Kidney tubule cell (primary cell): ENCODE data around the gene GIGYF2.
"Not testable (repeated sequence)": the region's sequence is repeated elsewhere in the genome, so short reads cannot be mapped to it uniquely, and the experiment has no call there.

Experiments used
- DNase-seq: peaks from one replicate; pipeline ENCODE4 v3.0.0-alpha.2; 2018; ENCODE audit warnings: low spot score

The GIGYF2 gene

DNA sequence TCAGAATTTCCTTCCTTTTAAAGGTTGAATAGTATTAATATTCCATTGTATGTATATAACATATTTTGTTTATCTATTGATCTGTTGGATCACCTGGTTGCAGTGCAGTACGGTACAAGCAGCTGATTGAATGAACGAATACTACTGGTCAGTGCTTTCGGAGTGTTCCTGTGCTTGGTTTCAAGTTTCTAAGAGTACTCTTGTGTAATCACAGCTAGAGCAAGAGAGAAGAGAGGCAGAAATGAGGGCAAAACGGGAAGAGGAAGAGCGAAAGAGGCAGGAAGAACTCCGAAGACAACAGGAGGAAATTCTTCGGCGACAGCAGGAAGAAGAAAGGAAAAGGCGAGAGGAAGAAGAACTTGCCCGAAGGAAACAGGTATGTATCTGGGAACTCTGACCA, 119.5 kb downstream of the GIGYF2 start:
- peak; percentile 22 for DNase-seq

DNA sequence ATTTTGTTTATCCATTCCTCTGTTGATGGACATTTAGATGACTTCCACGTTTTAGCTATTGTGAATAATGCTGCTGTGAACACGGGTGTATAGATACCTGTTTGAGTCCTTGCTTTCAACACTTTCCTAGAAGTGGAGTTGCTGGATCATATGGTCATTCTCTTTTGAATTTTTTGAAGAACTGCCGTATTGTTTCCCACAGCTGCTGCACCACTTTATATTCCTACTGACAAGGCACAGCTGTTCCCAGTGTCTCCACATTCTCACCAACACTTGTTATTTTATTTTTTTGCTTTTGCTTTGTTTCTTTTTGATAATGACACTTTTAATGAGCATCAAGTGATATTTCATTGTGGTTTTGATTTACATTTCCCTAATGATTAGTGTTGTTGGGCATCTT, 120.6 kb downstream of the GIGYF2 start:
- DNase-seq, result no peak

DNA sequence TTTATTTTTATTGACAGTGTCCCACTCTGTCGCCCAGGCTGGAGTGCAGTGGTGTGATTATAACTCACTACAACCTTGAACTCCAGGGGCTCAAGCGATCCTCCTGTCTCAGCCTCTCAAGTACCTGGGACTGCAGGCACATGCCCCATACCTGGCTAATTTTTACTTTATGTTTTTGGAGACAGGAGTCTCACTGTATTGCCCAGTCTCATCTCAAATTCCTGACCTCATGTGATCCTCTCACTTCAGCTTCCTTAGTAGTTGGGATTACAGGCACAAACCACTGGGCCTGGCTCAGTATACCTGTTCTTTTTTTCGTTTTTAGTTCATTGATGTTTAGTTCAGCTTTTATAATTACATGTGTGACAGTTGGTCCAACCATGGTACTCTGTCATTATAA, 132.9 kb downstream of the GIGYF2 start:
- no peak for DNase-seq

DNA sequence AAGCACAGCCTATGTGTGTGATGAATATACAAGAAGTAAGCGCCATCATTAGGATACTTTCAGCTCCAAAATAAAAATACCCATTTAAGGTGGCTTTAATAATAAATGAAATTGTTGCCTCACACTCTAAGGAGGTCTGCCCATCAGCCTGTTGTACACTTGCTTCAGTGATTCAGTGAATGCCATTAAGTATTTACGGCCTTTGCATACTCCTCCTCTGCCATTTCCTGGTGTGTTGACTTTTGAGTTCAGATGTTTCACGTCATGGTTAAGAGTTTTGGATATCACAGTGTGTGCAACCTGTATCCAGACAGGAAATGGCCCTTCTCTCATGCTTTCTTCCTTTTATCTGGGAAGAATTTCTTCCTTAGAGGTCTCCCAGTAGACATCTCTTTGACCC, 134.4 kb downstream of the GIGYF2 start:
- peak; percentile 74 for DNase-seq

DNA sequence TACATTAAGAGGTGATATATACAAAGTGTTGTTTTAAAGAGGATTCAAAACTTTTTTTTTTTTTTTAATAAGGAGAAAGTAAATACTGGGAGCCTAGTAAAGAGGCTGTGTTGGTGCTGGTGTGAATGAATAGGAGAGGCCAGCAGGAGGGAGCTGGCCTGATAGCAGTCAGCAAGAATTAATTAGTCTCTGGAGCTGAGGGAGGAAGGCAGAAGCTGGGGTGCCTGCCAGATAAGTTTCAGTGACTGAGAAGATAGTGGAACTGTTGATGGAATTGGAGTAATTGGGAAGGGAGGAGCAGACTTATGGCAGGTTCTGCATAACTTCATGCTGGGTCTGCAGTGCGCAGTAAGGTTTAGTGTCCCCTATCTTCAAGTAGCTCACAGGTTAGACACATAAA, 136.7 kb downstream of the GIGYF2 start:
- DNase-seq, result no peak

DNA sequence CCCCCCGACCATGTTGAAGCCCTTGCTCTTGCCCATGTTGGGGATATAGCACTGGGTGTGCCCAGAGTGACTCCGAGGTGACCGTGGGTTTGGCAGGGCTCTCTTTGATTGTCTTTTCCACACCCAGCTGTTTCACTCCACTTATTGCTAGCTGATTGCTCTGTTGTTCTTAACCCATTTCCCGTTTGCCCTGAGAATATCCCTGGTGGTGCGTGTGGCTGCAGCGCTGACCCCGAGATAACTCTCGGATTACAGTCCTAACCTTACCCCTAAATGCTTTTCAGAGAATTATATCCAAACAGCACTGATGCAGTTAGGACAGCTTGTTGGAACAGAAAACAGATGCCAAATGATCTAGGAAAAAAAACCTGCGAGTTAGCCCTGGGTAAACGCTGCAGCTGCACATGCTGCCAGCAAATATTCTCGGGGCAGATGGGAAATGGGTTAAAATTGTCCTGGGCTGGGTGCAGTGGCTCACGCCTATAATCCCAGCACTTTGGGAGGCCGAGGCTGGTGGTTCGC, 138.6 kb downstream of the GIGYF2 start:
- DNase-seq, result no peak

DNA sequence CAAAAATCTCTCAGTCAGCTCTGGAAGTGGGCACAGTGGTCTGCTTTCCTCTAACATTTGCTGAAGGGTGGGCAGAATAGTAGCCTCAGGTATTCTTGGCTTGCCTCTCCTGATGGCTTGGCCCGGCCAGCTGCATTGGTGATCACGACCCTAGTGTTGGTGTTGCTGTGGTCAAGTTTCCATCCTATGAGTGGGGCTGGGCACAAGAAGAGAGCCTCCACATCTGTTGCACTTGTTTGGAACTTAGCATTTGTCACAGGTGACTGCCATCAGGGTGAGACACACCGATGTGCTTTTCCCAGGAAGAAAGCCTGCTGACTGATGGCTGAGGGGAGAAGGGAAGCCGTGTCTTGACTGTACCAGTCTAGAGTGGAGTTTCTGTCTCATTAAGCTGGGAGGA, 139.8 kb downstream of the GIGYF2 start:
- peak; percentile 44 for DNase-seq

DNA sequence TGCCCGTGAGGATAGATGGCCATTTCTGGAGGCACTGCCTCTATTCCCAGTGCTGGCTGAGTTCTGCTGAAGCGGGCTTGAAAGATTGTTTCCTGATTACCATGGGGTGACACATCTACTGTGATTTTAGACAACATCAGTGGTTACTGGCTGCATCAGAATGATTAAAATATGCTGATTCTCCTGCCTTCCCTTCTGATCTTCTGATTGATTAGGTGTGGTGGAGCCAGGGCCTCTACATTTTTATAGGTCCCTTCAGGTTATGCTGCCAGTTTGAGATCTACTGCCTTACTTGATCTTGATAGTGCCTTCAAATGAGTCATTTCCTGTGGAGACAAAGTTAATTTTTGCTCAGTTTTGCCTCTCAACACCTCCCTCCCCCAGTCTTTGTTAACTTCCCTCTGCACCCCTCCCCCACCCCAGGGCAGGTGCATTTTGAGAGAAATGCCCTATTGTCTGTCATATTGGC, 141.3 kb downstream of the GIGYF2 start:
- peak; percentile 81 for DNase-seq

DNA sequence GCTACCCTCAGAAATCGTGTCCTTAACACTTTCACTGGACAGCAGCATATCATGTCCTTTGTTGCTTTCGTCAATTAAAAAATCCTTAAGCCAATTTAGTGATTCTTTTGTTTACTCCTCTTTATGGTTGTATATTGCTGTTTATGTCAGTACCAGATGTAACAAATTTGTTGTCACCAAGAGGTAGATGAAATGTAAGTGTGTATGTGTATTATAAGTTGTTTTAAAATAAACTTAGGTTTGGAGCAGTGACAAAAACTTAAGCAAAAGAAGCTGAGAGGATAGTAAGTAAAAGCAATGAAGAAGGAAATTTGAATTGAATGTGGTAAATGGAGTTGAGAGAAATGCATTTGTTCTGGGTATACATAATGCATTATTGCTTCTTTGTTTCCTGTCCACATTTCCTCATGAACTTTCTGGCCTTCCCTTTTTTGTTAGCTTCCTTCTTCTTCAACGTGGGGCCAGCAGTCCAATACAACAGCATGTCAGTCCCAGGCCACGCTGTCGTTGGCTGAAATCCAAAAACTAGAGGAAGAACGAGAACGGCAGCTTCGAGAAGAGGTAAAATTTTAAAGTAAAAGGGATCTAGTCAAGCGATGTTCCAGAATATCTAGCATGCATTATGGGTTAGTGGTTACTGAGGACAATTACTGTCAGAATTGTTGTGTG, 142.4 kb downstream of the GIGYF2 start:
- peak; percentile 10 for DNase-seq

DNA sequence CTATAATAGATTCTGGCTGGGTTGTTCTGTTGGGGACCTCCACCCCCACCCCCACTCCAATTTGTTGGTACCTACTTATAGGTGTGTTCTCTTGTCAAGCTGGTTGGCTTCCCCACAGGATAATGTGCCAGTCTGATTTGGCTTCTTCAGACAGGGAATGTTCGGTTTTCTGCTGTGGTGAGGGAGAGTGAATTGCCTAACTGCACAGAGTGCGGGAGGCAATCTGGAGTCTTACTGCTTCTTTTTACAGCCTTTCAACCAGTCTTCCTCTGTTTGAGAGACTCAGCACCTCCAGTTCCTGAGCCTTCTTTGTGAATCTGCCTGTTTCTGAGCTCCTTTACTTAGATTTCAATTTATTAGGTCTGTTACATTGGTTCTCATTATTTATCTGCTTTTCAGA, 145.6 kb downstream of the GIGYF2 start:
- no peak for DNase-seq

DNA sequence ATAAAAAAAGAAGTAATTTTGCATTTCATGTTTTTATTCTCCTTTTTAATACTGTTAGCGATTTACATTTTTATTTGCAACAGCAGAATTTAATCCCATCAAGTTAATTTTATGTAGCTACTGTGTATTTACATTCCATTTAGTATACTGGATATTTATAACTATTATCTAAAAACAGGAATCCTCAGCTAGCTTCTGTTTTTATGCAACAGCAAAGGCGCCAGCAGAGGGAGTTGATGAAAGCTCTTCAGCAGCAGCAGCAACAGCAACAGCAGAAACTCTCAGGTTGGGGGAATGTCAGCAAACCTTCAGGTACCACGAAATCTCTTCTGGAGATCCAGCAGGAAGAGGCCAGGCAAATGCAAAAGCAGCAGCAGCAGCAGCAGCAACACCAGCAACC, 146.7 kb downstream of the GIGYF2 start:
- no peak for DNase-seq

DNA sequence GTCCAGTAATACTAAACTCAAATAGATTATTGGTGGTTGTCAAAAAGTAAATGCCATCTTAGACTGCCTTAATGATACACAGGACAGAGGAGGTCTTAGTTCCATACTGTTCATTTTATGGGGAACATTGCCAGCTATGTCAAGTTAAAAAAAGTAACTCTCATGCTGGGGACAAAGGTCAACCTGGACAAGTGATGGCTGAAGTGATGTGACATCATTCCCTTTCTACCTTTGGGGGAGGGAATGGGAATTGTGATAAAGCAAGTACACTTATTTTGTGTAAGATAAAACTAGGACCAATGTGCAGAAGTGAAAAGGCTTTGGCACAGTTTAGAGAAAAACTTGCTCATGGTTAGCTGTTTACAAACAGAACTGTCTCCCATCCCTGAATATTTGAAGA, 148.9 kb downstream of the GIGYF2 start:
- no peak for DNase-seq

DNA sequence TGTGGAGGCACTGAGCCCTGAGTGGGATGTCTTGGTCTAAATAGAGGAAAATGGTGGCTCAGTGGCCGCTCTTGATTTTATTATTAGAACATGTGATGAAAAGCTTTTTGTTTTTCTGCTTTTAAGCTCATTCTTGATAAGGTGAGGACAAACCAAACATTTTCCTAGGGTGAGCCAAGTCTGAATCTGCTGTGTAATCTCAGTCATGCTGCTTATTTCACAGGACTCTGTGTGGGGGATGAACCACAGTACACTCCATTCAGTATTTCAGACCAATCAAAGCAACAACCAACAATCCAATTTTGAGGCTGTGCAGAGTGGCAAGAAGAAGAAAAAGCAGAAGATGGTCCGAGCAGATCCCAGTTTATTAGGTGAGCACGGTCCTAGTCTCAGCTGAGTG, 152.9 kb downstream of the GIGYF2 start:
- DNase-seq, result no peak

DNA sequence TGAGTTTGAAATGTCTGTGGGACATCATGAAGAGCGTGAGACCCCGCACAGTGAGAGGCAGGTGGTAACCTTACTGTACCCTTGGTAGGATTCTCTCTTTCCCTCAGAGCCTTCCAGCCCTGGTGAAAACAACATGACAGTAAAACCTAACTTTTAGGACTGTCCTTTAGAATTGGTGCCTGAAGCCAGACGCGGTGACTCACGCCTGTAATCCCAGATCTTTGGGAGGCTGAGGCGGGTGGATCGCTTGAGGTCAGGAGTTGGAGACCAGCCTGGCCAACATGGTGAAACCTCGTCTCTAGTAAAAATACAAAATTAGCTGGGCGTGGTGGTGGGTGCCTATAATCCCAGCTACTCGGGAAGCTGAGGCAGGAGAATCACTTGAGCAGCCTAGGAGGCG, 154.9 kb downstream of the GIGYF2 start:
- not testable (repeated sequence) for DNase-seq

DNA sequence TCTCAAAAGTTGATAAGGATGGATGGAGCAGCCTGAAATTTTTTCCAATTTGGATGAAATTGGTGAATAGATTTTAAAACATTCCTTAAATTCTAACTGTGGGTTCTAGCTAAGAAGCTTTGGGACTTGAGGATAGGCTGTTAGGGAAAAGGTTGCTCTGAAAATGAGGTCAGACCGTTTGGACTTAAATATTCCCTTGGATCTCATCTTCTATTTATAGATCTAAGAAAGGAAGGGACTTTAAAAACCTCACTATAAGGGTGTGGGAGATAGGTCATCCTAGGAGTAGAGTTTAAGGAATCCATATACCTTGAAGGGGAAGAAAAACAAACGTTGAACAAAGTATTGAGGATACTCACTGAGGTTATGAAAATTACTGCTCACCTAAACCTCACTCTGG, 155.5 kb downstream of the GIGYF2 start:
- no peak for DNase-seq

DNA sequence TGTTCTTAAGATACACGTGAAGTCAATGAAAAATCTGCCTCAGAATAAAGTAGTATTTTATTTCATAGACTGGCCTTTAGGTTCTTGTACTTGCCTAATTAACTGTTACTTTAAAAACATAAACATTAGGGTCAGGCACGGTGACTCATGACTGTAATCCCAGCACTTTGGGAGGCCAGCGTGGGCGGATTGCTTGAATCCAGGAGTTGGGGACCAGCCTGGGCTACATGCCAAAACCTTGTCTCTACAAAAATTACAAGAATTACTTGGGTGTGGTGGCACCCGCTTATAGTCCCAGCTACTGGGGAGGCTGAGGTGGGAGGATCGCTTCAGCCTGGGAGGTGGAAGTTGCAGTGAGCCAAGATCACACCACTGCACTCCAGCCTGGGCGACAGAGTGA, 157.0 kb downstream of the GIGYF2 start:
- DNase-seq, result peak; percentile 72

DNA sequence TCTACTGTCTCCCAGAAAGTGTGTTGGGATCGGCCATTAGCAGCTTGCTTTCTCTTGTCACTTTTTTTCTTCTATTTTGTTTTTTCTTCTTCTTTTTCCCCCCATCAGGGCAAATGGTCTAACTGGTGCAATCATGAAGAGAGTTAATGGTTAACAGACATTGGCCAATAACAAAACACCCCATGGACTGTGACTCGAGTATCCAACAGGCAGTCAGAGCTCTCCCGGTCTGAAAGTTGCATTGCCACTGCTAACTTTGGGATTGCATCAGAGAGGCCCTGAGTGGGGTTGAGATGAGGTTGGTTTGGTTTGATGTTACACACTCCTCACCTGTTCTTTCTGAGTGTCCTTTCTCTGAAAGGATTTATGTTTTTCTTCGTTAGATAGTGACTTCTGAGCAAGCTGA, 160.0 kb downstream of the GIGYF2 start:
- DNase-seq, result peak; percentile 87

DNA sequence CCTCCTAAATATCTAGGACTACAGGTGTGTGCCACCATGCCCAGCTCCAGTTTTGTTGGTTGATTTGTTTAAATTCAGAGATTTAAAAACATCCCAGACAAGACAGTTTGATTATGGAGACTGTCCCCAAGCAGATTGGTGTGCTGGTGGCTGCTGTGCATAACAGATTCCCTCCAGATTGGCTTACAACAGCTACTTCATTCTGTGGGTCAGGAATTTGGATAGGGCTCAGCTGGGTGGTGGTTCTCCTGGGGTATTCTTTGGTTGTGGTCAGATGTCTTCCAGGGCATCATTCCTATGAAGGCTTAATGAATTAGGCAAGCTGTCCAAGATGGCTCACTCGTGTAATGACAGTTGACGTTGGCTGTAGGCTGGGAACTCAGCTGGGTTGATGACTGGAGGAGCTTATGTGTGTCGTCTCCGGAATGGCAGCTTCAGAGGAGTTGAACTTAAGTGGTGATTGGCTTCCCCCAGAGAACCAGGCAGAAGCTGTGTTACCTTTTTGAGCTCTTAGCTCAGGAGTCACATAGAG, 162.3 kb downstream of the GIGYF2 start:
- DNase-seq, result no peak

DNA sequence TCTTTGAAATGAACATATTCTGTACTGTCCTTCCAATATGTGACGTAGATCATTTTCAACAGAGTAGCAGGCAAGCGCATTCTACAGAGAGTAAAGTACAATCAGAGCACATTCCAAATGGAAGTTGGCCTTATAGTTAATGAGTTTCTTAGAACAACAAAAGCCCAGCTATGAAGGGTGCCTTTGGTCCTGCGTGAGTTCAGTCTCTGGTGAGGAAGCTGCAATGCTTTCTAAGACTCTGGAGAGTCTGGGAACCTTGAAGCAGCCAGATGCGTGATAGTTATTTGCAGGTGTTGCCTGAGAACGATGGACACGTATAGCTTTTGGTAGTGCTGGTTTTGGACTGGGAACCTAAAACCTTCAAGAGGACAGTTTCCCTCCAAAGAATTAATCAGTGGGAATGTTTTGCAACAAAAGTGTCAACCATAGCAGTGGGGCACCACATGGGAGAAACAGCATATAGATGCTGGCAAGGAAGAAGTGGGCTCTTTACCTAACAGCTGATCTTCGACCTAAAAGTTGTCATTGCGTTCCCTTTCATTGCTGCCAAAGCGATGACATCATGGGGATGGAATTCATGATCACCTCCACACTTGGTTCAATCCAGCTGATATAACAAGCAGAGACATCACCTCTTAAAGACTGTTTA, 163.6 kb downstream of the GIGYF2 start:
- peak; percentile 69 for DNase-seq

DNA sequence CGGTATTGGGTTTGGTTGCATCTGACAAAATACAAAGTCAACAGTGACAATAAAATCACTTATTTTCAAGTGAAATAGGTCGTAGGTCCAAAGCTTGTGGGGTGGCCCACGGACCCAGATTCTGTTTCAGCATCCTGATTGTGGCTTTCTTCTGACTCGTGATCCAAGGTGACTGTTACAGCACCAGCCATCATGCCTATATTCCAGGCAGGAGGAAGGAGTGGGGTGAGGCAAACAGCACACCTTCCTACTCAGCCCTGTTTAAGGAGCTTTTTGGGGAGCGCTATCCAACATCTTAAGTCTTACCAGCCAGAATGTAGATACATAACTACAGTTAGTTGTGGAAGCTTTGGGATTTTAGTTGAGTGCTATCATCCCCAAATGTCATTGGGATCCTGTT, 164.2 kb downstream of the GIGYF2 start:
- DNase-seq, result no peak

DNA sequence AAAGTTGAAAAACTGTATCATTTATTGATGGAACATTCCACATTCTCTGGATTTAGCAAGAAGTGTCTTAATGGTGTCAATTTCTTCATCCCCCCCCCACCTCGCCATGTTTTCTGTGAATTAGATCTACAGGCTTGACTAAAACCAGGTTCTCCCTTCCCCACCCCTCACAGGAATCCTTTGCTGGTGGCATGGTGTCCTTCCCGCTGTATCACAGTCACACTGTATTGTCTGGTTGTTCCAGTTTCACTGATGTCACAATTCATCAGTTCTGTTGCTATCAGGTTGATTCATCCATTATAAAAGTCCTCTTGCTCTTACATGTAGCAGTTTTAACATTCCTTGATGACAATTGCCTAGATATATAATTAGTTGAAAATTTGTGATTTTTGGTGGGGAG, 166.9 kb downstream of the GIGYF2 start:
- DNase-seq, result no peak

DNA sequence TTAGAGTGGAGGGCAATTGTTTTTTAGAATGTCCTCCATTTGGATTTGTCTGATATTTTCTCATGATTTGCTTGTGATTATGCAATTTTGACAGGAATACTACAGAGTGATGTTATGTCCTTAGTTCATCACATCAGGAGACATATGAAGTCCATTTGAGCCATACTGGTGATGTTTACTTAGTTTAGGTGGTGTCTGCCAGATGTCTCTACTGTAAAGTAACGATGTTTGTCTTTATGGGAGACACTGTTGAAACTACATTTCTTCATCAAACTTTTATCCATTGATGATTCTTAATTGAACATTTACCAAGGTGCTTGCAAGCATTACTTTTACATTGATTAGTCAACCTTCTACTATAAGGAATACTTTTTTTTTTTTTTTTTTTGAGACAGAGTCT, 168.0 kb downstream of the GIGYF2 start:
- no peak for DNase-seq

DNA sequence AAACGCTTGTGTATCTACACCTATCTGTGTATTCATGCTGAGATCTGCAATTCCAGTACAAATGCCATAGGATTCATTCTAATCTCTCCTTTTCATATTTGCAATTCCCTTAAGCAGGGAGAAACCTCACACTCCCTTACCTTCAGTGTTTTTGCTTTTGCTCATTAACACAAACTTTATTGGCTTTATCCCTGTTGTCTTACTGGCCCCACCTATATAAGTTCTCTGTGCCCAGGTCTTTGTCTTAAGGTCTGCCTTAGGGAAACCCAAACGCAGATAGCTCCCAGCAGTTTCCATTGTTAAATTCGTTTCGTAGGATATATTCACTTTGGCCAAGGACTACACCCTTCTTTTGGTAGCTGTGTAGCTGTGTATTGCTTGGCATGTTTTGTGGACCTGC, 169.0 kb downstream of the GIGYF2 start:
- DNase-seq, result no peak
